DMS 273 treated with DMSO at 0.1 percent for 48 hours (cell line): ENCODE data around the gene ZNF385C.

Experiments
- DNase-seq: peaks from one replicate; lab custom pipeline; 2025; lab: John Stamatoyannopoulos, UW

Gene ZNF385C

DNA sequence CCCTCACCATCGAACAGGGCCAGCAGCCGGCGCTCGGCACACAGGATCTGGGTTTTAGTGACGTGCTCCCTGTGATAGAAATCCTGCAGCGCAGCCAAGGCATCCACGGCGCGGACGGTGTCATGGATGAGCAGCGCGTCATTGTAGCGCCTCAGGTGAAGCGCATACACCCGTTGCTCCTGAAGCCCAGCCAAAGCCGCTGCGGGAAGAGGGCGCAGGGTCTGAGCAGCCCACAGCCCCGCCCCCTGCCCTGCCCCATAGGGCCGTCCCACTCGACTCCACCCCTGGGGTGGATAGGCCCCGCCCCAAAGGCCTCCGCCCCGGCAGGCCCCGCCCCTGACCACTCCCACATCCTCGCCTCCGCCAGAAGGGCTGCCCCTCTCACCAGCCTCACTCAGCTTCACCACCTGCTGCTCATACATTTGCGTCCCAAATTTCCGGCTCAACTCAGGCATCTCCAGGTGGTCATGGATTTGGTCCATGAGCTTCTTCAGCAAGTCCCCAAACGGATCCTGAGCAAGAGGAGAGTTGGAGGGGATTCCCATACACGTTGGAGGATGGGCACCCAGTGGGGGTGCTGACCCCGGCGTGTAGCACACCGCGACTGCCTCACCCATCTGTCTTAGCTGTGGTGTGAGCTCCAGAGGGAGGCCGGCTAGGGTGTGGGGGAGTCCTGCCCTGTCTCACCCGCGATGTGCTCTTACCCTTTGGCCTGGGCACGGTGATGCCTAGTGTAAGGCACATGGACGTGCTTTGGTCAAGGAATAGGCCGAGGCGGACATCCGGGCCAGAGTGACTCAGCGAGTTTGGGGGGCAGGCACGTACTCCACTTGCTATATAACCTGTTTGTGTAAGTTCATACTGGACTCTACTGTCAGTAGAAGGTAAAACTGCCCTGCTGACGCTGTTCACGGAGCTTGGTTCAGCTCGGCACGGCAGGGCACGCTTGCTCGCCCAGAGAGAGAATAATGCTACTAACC lies 9.6 kb upstream of the ZNF385C start:
- DNase-seq = peak; percentile 55

DNA sequence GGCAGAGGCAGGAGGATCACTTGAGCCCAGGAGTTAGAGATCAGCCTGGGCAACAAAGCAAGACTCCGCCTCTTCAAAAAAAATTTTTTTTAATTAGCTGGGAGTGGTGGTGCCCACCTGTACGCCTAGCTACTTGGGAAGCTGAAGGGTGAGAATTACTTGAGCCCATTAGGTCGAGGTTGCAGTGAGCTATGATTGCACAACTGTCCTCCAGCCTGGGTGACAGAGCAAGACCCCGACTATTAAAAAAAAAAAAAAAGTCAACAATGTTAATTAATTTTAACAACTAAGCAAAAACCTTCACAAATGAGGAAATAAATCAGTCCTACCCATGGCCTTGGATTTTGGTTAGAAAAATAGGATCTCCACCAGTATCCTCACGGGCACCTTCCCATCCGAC lies 8.9 kb upstream of the ZNF385C start:
- no peak for DNase-seq

DNA sequence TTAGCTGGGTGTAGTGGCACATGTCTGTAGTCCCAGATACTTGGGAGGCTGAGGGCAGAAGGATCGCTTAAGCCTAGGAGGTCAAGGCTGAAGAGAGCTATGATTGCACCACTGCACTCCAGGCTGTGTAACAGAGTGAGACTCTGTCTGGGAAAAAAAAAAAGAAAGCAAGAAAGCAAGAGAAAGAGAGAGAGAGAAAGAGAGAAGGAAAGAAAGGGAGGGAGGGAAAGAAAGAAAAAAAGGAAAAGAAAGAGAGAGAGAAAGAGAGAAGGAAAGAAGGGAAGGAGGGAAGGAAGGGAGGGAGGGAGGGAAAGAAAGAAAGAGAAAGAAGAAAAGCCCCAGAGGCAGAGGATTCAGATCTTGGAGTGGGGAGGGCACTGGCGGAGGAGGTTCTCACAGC lies 7.7 kb upstream of the ZNF385C start:
- DNase-seq = no peak

DNA sequence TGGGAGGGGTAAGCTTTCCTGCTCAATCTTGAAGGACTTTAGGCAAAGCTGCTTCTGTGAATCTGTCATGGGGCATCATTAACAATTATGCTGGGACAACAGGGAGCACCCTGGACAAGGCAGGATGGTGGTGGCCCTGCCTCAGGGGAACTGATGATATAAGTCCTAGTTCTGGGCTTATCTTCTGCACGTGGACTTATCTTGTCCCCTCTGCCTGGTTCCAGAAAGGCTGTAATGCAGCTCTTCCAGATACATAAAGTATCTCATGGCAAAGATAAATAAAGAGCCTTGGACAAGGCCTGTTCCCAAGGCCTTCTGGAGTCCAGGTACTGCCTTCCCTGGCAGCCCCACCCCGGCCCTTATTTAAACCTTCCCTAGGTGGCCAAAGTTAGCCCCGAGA lies 6.0 kb upstream of the ZNF385C start:
- DNase-seq = no peak

DNA sequence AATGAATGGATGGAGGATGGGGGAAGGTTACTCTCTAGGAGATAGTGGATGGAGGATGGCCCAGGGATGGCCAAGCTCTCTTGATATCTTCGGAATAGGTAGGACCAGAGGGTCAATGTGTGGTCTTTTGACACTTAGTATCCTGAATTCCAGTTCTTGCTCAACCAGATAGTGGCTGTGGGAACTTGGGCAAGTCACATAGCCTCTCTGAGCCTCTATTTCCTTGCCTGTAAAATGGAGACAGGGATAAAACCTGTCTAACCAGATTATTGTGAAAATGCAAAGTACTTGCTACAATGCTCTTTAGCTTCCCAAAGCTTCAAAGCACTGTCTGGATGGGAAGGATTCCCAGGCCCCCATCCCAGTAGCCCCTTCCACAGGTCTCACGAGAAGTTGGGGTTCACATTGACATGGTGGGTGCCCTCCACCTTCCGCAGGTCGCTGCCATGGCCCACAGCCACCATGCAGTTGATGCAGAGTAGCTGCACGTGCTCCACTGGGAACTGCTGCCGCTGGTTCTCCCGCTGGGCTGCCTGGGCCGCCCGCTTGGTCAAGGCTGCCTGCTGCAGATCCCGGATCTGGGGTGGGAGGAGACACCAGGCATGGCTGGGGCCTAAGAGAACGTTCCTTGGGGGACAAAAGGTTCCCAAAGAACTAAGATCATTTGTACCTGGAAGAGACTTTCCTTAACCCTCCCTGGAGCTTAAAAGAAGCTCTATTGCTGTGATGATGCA lies 5.1 kb upstream of the ZNF385C start:
- no peak for DNase-seq

DNA sequence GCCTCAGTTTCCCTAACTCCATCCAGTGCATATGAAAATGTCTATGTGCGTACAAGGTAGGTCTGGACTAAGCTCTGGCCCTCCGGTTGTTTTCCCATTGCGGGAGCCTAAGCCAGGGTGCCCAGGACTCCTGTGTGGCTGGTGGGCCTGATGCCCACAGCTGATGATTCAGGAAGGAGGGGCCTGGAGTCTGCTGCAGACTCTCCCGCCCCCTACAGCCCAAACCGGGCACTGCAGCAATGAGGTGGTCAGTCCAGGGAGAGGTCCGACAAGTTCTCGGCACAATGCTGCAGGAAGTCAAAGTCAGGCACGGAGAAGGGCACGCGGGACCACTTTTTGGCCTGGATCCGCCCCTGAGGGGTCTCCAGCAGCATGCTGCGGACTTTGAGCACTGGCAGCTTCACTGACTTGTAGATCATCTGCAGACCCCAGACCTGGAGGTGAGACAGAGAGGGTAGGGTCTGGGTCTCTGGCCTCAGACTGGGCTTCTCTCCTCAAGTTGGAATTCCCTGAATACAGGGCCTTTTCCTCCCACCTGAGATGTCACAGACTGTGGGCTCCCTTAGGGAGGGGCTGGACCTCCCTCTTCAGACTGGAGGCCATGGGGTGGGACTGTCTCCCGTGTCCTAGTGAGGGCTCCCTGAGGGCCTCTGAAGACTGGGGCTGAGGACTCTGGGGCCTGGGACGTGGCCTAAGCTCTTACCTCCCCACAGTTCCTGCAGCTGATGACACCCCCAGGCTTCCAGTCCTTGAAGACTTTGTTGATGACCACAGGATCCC lies 3.4 kb upstream of the ZNF385C start:
- peak; percentile 8 for DNase-seq

DNA sequence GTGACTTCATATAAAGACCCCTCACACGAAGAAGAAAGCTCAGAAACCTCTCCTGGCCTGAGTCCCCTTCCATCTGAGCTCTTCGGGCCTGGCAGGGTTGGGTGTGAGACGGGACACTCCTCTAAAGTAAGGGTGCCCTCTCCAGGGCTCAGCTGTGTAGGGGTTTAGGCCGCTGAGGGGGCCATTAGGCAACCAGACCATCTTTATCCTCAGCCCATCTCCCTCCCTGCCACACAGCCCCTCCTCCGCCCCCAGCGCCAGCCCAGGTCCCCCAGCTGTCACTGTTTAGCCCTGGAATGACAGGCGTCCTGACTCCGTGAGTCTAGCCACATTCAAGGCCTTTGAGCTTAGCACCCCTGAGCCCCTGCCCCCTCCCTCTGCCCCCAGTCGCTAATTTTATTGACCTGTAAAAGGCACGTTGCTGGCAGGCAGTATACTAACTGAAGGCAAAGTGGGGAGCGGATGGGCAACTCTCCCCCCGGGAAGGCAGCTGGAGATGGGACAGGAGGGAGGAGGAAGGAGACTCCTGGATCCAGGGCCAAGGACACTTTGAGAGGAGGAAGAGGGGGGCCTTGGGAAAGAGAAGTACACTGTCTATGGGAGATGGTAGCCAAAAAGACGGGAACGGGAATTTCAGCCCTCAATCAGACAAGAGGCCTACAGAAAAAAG lies 592 bp upstream of the ZNF385C start:
- no peak for DNase-seq

DNA sequence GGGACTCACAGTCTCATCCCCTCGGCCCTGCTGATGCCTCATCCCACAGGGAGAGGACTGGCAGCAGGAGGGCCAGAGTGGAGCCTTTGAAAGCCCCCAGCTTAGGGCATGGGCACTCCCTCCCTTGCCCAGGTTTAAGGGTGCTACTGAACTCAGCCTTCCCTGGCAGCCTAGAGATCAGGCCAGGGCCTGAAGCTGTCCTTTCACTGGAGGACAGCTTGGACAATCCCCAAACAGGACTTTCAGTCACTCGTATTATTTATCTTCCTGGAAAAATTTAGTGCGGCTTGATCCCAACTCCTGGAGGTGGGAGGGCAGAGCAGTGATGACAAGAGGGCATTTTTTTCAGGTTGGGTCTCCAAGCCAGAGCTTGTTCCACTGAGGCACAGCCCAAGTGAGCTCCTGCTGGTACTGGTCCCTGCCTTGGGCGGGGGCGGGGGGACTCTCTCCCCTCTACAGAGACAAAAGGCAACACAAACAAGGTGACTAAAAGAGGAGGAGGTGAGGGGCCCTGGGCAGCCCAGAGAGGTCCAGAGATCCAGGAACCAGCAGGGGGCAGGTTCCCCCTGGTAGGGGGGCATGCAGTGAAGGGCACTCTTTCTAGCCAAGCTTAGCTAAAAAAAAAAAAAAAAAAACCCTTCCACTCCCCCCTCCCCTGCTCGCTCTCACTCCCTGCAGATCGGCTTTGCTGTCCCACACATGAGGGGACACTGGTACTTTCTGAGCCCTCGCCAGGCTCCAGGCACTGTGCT lies 1.7 kb downstream of the ZNF385C start:
- no peak for DNase-seq

DNA sequence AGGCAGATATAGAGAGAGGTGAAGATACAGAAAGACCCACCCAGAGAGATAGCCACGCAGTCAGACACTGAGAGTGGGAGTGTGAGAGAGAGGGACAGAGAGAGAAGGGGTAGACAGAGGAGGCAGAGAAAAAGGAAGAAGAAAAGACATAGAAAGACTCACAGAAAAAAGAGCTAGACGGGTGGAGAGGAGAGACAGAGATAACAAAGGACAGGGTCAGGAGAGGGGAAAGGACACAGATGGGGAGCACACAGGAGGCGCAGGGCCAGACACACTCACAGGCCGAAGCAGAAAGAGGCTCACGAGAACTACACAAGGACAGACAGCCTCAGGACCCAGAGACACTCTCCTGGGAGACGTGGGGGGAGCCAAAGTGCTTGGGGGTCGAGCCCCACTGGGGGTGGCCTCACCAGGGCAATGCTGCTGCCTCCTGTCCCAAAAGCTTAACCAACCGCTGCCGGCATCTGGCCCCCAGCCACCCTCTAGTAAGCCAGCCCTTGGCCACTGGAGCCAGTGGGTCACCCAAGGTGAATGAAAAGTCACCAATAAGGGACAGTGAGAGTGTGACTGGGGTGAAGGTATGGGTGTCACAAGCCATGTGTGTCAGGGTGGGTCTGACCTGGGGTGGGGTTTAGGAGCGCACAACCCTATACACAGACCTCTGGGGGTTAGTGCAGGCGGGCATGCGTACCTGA lies 3.8 kb downstream of the ZNF385C start:
- no peak for DNase-seq

DNA sequence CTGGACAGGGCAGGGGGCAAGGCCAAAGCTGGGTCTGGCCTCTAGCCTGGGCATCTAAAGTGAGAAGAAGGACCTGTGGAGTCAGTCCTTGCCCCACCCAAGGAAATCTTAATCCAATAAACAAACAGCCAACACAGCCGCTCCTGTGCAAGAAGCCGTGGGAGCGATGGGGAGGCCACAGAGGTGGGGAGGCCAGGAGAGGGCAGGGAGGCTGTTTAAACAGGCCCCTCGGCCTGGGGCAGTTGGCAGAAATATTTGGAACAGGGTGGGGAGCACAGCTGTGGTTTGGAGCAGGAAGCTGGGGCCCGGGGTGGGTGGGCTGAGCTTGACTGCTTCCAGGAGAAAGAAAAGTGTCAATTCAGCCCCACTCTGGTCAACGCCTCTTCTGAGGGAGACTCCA lies 5.3 kb downstream of the ZNF385C start:
- DNase-seq = no peak

DNA sequence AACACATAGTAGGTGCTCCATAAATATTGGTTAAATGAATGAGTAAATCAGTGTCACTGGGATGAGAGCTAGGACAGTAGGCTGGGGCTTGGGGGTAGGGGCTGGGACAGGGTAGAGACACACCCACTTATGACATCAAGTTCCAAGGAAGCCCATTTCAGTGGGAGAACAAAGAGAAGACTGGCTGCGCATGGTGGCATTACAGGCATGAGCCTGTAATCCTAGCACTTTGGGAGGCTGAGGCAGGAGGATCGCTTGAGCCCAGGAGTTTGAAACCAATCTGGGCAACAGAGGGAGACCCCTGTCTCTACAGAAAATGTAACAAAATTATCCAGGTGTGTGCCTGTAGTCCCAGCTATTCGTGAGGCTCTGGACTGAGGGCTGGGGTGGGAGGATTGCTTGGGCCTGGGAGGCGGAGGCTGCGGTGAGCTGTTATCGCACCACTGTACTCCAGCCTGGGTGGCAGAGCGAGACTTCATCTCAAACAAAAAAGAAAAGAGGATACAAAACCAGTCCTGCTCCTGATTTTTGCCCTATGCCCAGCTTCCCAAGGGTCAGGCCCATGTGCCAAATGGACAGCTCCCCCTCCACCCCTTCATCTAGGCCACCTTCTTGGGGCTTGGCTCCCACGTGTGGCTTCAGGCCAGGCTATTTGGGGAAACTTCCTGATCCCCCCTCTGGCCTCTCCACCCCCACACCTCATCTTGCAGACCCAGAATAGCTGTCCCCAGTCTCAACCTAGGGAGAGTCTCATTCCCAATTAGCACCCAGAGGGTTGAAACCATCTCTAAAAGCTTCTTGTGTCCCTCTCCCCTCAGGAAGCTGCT lies 7.1 kb downstream of the ZNF385C start:
- DNase-seq = no peak

DNA sequence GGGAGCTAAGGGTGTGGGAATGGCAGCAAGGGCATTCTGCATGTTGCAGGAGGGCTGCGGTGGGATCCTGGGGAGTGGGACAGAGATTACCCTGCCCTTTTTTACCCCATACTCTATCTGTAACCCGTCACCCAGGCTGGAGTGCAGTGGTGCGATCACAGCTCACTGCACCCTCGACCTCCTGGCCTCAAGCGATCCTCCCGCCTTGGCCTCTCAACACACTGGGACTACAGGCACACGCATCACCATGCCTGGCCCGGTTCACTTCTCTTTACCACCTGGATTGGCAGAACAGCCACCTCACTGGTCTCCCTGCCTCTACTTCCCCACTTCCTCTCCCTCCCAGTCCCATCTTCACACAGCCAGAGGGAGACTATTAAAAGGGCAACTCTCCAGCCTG lies 9.5 kb downstream of the ZNF385C start:
- DNase-seq = no peak

DNA sequence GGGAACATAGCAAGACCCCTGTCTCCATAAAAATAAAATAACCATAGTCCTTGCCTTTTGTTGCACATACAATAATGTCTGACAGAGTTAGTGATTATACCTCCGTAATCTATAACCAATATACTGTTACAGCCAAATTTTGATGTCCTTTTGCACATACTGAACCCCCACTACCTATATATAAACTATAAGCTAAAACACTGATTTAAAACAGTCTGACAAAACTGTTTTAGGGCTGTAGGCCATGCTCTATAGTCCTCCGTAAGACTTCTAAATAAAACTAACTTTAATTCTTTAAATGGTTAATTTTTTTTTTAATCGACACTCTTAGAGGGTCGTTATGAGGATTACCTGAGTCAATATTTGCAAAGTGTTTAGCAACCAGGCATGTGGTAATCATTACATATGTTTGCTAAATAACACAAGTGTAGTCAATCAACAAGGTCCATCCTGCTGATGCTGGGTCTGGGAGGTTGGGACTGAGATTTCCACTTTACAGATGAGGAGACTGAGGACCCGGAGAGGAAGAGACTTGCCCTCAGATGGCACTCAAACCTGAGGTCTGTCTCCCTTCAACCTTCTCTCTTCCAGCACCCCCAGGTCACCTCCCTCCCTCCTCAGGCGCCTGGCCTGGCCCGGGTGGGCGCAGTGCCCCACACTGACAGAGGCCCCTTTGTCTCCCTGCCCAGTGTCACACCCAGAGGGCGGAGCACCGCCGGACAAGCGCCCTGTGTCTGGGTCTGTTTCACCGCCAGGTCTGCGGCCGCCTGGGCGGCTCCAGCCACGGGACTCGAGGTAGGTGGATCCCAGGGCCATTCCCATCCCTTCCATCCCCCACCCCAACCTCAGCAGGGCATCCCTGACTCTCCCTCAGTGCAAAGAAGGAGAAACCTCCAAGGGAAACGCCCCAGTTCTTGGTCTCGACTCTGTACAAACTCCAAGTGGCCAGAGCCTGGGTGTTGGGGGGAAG lies 10.3 kb downstream of the ZNF385C start:
- no peak for DNase-seq

DNA sequence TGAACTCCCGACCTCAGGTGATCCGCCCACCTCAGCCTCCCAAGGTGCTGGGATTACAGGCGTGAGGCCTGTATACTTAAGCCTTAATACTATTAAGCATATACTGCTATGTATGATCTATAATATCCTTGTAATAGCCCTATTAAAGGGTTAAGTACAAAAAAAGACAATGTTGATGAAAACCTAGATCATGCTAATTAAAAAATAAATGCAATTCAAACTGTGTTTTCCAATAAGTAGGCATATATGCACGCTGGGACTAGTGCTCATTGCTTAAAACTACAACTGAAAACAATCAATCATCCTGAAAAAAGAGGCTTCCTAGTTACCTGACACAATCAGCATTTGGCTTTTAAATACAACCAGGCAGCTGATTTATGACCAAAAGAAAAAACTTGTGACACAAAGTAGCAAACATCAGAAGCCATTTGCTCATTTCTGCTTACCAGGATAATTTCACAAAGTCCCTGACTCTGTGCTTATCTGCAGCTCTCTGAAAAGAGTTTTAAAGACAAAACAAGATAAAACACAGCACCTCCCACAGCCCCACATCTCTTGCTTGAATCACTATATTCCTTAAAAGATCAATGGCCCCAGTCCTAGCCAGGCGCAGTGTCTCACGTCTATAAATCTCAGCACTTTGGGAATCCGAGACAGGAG lies 11.1 kb downstream of the ZNF385C start:
- no peak for DNase-seq

DNA sequence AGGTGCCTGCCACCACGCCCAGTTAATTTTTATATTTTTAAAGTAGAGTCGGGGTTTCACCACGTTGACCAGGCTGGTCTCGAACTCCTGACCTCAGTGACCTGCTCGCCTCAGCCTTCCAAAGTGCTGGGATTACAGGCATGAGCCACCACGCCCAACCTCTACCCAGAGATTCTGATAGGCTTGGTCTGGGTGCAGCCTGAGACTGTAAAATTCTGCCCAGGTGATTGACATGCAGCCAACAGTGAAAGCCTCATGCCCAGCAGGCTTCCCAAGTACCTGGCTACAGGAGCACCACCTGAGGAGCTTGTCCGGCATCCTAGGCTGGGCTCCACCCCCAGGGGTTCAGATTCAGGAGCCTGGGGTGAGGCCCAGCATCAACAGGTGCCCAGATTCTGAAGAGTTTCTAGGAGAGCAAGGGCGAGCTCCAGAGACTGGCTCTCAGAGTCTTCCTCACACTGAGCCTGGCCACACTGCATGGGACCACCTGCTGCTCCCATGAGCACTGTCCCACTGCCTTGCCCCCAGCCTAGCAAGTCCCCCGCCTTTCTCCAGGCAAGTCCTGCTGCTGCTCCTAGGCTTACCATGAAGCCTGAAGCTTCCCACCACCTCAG lies 16.6 kb downstream of the ZNF385C start:
- DNase-seq = no peak

DNA sequence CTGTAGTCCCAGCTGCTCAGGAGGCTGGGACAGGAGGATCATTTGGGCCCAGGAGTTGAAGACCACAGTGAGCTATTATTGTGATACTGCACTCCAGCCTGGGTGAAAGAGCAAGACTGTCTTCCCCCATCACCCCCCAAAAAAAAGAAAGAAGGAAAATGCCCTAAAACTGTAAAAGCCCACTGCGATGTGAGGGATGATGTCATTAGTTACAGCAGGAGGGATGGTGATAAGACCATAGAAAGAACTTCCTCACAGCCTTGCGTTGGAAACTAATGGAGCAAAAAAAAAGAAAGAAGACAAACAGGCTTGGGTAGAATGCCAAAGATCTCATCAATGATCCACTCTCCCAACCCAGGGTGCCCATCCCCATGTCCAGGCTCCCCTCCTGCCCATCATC lies 18.7 kb downstream of the ZNF385C start:
- no peak for DNase-seq

DNA sequence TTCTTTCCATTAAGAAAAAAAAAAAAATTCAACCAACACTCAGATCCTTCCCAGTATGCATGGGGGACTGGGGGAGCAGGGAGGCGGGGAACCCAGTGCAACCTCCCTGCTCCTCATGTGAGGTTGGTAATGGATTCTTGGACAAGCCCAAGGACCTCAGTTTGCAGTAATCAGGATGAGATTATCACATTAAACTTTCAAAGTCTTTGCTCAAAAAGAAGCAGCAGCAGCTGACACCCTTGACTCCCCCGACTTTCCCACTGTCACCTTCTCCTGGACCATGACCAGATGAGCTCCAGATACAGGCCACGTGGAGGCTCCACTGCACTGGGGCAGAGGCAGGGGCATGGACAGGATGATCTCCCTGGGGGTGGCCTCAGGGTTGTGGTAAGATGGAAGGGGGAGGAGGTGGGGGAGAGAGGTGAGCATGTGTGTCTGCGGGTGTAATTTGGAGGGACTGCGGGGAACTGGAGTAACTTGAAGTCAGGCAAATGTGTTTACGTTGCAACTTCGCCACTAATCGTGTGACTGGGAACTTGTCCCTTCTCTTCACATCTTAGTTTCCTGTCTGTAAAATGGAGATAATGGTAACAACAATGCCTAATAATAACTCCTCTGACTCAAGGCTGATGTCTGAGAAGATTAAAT lies 19.8 kb downstream of the ZNF385C start:
- DNase-seq = no peak
